Keratinocyte (primary cell): Measurements from ENCODE around the gene RNF207. TPM values are rescaled to one million over a fixed set of nuclear protein-coding genes. Genes with fewer than 3 reads are reported as not detected.

ENCODE experiments used
- DNase-seq: peaks from one replicate; pipeline ENCODE4 v3.0.0-alpha.2; 2011; ENCODE audit warnings: low read depth, missing footprints, low spot score
- FAIRE-seq: peaks from 2 replicates; lab custom pipeline; 2011; peaks lifted over from hg19 to GRCh38; lab: Jason Lieb, UNC
- H2AFZ ChIP-seq: 2 replicates; pipeline ENCODE4 v1.6.0; 2012; ENCODE audit warnings: low read length, control low read depth, inconsistent platforms; ENCODE audit not compliant: control insufficient read depth
- H3K27ac ChIP-seq: 2 replicates; pipeline ENCODE4 v1.5.1; 2011; ENCODE audit warnings: low read length; ENCODE audit not compliant: control insufficient read depth, insufficient read depth
- H3K27me3 ChIP-seq: 3 replicates; pipeline ENCODE4 v1.6.0; 2011; ENCODE audit warnings: low read length; ENCODE audit not compliant: control insufficient read depth, insufficient read depth; ENCODE audit errors: extremely low read depth
- H3K36me3 ChIP-seq, 2 experiments: 2 replicates in 1 of 2; 3 replicates in 1 of 2; pipeline ENCODE4 v1.5.1; 2011; ENCODE audit warnings: low read length in 2 of 2, mild to moderate bottlenecking in 1 of 2; ENCODE audit not compliant: control insufficient read depth in 2 of 2, insufficient read depth in 2 of 2; ENCODE audit errors: extremely low read depth in 1 of 2
- H3K4me1 ChIP-seq: 3 replicates; pipeline ENCODE4 v1.5.1; 2011; ENCODE audit warnings: low read length; ENCODE audit not compliant: control insufficient read depth, insufficient read depth; ENCODE audit errors: extremely low read depth
- H3K4me2 ChIP-seq: 3 replicates; pipeline ENCODE4 v1.6.0; 2011; ENCODE audit warnings: low read depth, low read length; ENCODE audit not compliant: control insufficient read depth, insufficient read depth; ENCODE audit errors: extremely low read depth
- H3K4me3 ChIP-seq, 3 experiments: fragments of 200-600 bp in 1 of 3; sonication (generic) in 1 of 3; 2 replicates in 2 of 3; 3 replicates in 1 of 3; pipeline ENCODE4 v1.5.1; 2011 to 2016; ENCODE audit warnings: low read length in 3 of 3, mild to moderate bottlenecking in 3 of 3, control low read depth in 2 of 3, inconsistent platforms in 1 of 3, low read depth in 1 of 3, mixed read lengths in 1 of 3, mixed run types in 1 of 3, moderate library complexity in 1 of 3; ENCODE audit not compliant: control insufficient read depth in 2 of 3, insufficient read depth in 2 of 3; ENCODE audit errors: extremely low read depth in 1 of 3
- H3K79me2 ChIP-seq: 2 replicates; pipeline ENCODE4 v1.6.0; 2012; ENCODE audit warnings: low read length; ENCODE audit not compliant: control insufficient read depth, insufficient read depth
- H3K9ac ChIP-seq: 3 replicates; pipeline ENCODE4 v1.6.0; 2011; ENCODE audit warnings: low read length; ENCODE audit not compliant: control insufficient read depth, insufficient read depth; ENCODE audit errors: extremely low read depth
- H3K9me1 ChIP-seq: 3 replicates; pipeline ENCODE4 v1.6.0; 2011; ENCODE audit warnings: low read length; ENCODE audit not compliant: control insufficient read depth, insufficient read depth; ENCODE audit errors: extremely low read depth
- H3K9me3 ChIP-seq: 2 replicates; pipeline ENCODE4 v1.5.1; 2012; ENCODE audit warnings: low read depth, low read length; ENCODE audit not compliant: control insufficient read depth
- H4K20me1 ChIP-seq: 3 replicates; pipeline ENCODE4 v1.6.0; 2011; ENCODE audit warnings: low read length; ENCODE audit not compliant: control insufficient read depth, insufficient read depth; ENCODE audit errors: extremely low read depth
- EZH2 ChIP-seq: IDR thresholded peaks from one replicate; pipeline ENCODE4 v1.6.1; 2012; ENCODE audit warnings: inconsistent platforms, mild to moderate bottlenecking, low read length, moderate library complexity
- dilution Hi-C: fragments of 300-500 bp; cut with MboI; formaldehyde crosslinking; loops from one replicate; pipeline ENCODE4 v1.7.0; 2020; ENCODE audit warnings: low sequenced_read_pairs; ENCODE audit not compliant: extremely low pct_ligation_motif_present
- polyA plus RNA-seq, 5 experiments: library from polyadenylated mRNA; depleted of rRNA in 3 of 5; stranded (reverse) in 3 of 5; stranded (forward) in 1 of 5; unstranded in 1 of 5; fragments of >200 nt; gene quantifications; 1 replicate in 1 of 5; 2 replicates in 3 of 5; 3 replicates in 1 of 5; pipeline versions ENCODE4 v1.2.1 to v1.2.3, GENCODE V29; 2011 to 2012; ENCODE audit warnings: missing spikeins in 2 of 5, low read depth in 1 of 5, low replicate concordance in 1 of 5
- TF ChIP-seq, protein P1 (sequence below), 3 experiments: IDR thresholded peaks in 1 of 3; conservative IDR thresholded peaks in 1 of 3; optimal IDR thresholded peaks in 1 of 3; 2 replicates in 2 of 3; 3 replicates in 1 of 3; pipeline versions ENCODE3 to v1.5.1; 2011; ENCODE audit warnings: low read length in 3 of 3, mild to moderate bottlenecking in 3 of 3, moderate library complexity in 2 of 3, control low read depth in 1 of 3, inconsistent platforms in 1 of 3; ENCODE audit not compliant: insufficient read depth in 2 of 3; ENCODE audit errors: extremely low read depth in 1 of 3

RNF207 gene
- polyA plus RNA-seq, 1 donor (not counting 4 experiments of a cell fraction or from before 2014, with no cell fraction given): 6.1 TPM

DNA sequence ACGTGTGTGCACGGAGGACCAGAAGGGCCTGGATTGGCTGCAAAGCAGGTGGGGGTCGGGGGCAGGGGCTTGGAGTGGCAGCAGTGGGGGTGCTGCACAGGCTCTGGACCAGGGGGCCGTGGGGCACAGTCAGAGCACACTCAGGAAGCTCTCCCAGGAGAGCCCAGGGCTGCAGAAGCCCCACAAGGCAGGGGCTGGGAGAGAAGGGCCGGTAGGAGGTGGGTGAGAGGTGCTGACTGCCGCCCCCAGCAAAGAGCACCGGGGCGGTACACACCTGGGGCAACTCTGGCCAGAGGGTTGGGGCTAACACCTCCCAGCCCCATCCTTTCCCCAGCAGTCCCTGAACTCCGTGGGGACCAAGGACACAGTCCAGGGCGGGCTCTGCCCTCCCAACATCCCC lies 39.7 kb upstream of the RNF207 start:
- Histone ChIP-seq H4K20me1 (no peaks in the 10 kb centered on the region), H3K4me1 (no peaks in the 10 kb centered on the region), H3K36me3 (no peaks in the 10 kb centered on the region), H3K4me2 (no peak overlapping the region), H3K27me3 (peaks cover 37% of the 10 kb centered on the region), H3K9me3 (no peaks in the 10 kb centered on the region), H2AFZ (no peak overlapping the region), H3K4me3 (no peak overlapping the region), H3K79me2 (no peaks in the 10 kb centered on the region), H3K9me1 (no peaks in the 10 kb centered on the region), H3K27ac (no peak overlapping the region), H3K9ac (no peak overlapping the region)
- FAIRE-seq (no peak), DNase-seq (no peak)
- TF ChIP-seq, protein P1, sequence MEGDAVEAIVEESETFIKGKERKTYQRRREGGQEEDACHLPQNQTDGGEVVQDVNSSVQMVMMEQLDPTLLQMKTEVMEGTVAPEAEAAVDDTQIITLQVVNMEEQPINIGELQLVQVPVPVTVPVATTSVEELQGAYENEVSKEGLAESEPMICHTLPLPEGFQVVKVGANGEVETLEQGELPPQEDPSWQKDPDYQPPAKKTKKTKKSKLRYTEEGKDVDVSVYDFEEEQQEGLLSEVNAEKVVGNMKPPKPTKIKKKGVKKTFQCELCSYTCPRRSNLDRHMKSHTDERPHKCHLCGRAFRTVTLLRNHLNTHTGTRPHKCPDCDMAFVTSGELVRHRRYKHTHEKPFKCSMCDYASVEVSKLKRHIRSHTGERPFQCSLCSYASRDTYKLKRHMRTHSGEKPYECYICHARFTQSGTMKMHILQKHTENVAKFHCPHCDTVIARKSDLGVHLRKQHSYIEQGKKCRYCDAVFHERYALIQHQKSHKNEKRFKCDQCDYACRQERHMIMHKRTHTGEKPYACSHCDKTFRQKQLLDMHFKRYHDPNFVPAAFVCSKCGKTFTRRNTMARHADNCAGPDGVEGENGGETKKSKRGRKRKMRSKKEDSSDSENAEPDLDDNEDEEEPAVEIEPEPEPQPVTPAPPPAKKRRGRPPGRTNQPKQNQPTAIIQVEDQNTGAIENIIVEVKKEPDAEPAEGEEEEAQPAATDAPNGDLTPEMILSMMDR (optimal IDR thresholded peaks at IDR 0.05 in 1 of 3, IDR thresholded peaks at IDR 0.05 in 1 of 3, conservative IDR thresholded peaks at IDR 0.05 in 1 of 3; ENCODE audit: extremely low read depth in 1 of 3, insufficient read depth in 2 of 3, low read length in 3 of 3): no peak
- TF ChIP-seq EZH2: no peak
- dilution Hi-C loops: no loop called here

DNA sequence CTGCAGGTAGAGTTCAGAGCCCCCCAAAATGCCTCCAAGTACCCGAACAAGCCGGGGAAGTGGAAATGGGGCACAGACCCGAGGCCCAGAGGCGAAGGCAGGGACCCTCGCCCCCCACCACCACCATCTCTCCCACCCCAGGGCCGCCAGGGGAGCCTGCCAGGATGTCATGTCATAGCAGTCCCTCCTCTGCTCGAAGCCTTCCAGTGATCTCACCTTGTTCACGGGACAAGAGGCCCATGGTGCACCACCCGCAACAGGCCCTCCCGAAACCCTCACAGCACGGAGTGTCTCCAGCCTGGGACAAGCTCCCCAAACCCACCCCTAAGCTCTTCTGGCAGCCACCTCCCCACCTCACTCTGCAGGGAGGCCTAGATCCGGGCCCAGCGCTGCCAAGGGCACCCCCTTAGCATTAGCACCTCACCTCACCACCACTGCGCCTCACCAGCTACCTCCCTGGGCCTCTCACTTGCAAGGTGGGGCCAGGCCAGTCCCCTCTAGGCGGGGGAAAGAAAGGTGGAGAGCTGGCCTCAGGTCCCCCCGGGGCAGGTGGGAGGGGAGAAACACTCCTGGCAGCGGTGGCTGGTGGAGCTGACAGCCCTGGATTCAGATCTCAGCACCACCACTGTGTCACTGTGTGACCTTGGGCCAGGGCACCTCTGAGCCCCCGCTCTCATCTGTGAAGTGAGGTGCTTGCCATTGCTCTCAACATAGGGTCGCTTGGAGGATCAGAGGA lies 39.1 kb upstream of the RNF207 start:
- TF ChIP-seq, protein P1 (optimal IDR thresholded peaks at IDR 0.05 in 1 of 3, IDR thresholded peaks at IDR 0.05 in 1 of 3, conservative IDR thresholded peaks at IDR 0.05 in 1 of 3; ENCODE audit: extremely low read depth in 1 of 3, insufficient read depth in 2 of 3, low read length in 3 of 3): no peak
- no peak for TF ChIP-seq EZH2

More for the DNA sequence above, 39.1 kb upstream of the RNF207 start:
- Histone ChIP-seq H2AFZ (no peak overlapping the region), H4K20me1 (no peaks in the 10 kb centered on the region), H3K27ac (no peak overlapping the region), H3K36me3 (no peaks in the 10 kb centered on the region), H3K27me3 (peaks cover 44% of the 10 kb centered on the region), H3K9me1 (no peaks in the 10 kb centered on the region), H3K9ac (no peak overlapping the region), H3K4me3 (no peak overlapping the region), H3K4me1 (no peaks in the 10 kb centered on the region), H3K4me2 (no peak overlapping the region), H3K79me2 (no peaks in the 10 kb centered on the region), H3K9me3 (no peaks in the 10 kb centered on the region)
- dilution Hi-C loops: no loop called here
- DNase-seq (no peak), FAIRE-seq (no peak)
